ENCODE results near the gene COG4.

GRCh38 chr16:70512456-70512855, 10.9 kb downstream of the COG4 start:
- no peak for TF ChIP-seq POLR2A (IDR thresholded peaks at IDR 0.05; ENCODE audit: extremely low read depth, insufficient read length)
- TF ChIP-seq CTCF (IDR thresholded peaks at IDR 0.05; ENCODE audit: low read depth, low read length) = no peak
- TF ChIP-seq MYC (IDR thresholded peaks at IDR 0.05; ENCODE audit: low read depth, low read length) = no peak
- TF ChIP-seq MAX (IDR thresholded peaks at IDR 0.05; ENCODE audit: low read depth, low read length) = no peak

Measured in NB4 (cell line).